Measurements from ENCODE around the gene CNOT1. TPM values are rescaled to one million over a fixed set of nuclear protein-coding genes. Genes with fewer than 3 reads are reported as not detected.
"Not testable (repeated sequence)": the region's sequence is repeated elsewhere in the genome, so short reads cannot be mapped to it uniquely, and the experiment has no call there.

The CNOT1 gene
- total RNA-seq, 1 donor from 2014 or later = 68.3 TPM

DNA sequence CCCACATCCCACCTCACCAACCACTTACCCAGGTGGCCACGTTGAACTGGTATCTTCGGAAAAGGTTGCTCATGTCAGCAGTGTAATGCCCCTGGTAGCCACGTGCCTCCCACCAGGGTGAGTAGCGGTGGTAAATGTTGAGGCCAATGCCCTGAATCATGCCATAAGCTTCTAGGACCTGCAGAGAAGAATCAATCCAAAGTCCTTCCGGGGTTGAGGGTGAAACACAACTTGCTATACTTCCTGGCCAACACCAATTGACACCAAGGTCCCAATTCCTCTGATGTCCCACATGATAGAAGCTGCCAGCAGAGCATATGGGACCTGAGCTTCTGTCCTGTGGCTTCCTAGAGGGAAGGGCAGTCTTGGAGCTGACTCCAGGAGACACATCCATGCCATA, 11.3 kb upstream of the CNOT1 start:
- intact Hi-C loops (cut with DNase I) = no loop called here
- DNase-seq (no peak), ATAC-seq (ENCODE audit: poor library complexity) (no peak)

DNA sequence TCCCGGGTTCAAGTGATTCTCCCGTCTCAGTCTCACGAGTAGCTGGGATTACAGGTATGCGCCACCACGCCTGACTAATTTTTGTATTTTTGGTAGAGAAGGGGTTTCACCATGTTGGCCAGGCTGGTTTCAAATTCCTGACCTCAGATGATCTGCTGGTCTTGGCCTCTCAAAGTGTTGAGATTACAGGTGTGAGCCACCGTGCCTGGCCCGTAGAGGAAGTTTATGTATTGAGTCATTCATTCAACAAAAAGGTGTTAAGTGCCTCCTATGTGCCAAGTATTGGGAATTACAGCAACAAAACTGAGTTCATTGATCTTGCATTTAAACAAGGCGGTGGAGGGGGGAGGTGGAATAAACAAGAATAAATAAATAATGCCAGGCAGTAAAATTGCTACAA, 10.2 kb upstream of the CNOT1 start:
- ATAC-seq (ENCODE audit: poor library complexity) (no peak), DNase-seq (no peak)
- intact Hi-C loops (cut with DNase I) = loop anchor here (10.0 kb wide), 2 partner anchors 125 to 305 kb away; partner anchors contain the start of gene SETD6

DNA sequence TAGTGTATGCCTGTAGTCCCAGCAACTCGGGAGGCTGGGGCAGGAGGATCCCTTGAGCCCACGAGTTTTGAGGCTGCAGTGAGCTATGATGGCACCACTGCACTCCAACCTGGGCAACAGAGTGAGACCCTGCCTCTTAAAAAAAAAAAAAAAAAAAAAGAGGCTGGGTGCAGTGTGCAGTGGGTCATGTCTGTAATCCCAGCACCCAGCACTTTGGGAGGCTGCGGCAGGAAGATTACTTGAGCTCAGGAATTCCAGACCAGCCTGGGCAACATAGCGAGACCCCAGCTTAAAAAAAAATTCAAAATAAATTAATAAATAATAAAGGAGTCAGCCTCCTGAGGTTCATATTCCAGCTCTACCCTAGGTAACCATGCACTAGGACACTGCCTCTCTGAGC, 9.6 kb upstream of the CNOT1 start:
- no peak for ATAC-seq (ENCODE audit: poor library complexity)
- intact Hi-C loops (cut with DNase I) = loop anchor here (10.0 kb wide), 2 partner anchors 124 to 304 kb away; partner anchors contain the start of gene SETD6
- DNase-seq = no peak

DNA sequence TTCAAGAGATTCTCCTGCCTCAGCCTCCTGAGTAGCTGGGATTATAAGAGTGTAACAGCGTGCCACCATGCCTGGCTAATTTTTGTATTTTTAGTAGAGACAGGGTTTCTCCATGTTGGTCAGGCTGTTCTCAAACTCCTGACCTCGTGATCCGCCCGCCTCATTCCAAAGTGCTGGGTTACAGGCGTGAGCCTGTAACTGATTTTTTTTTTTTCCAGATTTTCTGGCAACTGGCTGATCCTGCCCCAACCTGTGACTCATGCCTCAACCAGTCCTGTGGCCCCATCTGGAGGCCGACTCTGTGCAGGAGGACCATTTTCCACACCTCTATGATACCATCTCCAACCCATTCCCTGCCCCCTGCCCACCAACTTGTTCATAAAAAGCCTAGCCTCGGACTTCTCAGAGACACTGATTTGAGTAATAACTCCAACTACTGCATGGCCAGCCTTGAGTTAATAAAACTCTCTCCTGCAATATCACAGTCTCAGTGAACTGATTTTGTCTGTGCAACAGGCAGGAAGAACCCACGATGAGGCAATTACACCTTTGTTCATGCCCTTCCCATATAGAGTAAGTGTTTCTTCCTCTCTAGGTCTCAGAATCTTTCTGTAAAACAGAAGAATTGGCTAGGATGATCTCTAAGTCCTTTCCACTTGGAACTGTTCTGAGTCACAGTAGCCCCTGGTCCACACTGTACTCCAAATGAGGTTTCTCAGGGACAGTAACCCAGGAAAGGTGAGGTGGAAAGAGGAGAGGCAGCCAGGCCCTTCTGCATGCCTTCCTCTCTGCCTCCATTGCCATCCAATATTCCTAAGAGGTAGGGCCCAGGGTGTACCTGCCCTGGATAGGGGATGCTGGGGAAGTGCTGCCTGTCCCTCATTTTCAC, 8.8 kb upstream of the CNOT1 start:
- intact Hi-C loops (cut with DNase I) = loop anchor here (10.0 kb wide), 2 partner anchors 124 to 304 kb away; partner anchors contain the start of gene SETD6
- ATAC-seq (ENCODE audit: poor library complexity) (peak; percentile 93), DNase-seq (peak; percentile 47)

DNA sequence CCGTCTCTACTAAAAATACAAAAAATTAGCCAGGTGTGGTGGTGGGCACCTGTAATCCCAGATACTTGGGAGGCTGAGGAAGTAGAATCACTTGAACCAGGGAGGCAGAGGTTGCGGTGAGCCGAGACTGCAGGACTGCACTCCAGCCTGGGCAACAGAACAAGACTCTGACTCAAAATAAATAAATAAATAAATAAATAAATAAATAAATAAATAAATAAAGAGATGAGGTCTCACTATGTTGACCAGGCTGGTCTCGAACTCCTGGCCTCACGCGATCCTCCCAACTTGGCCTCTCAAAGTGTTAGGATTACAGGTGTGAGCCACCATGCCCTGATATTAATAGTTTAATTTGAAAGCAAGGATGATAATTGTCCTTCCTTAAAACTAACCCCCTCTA, 7.4 kb upstream of the CNOT1 start:
- ATAC-seq (ENCODE audit: poor library complexity); DNase-seq: not testable (repeated sequence)
- intact Hi-C loops (cut with DNase I) = loop anchor here (10.0 kb wide), 2 partner anchors 122 to 302 kb away; partner anchors contain the start of gene SETD6

DNA sequence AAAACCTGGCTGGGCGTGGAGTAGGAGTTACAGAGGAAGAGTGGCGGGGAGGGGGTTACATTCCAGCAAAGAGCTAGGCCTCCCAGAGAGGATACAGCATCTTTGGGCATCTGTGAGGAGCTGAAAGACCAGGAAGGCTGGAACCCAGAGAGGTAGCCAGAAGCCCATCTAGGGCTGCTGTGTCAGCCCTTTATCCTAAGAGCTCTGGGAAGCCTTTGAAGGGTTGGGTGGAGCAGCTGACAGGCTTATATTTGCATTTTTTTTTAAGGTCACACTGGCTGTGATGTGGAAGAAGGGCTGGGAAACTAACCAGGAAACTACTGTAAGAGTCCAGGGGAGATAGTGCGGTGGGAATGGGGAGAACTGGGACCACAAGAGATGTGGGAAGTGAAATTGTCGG, 6.8 kb upstream of the CNOT1 start:
- ATAC-seq (ENCODE audit: poor library complexity) = no peak
- no peak for DNase-seq
- intact Hi-C loops (cut with DNase I) = loop anchor here (10.0 kb wide), 2 partner anchors 122 to 302 kb away; partner anchors contain the start of gene SETD6

DNA sequence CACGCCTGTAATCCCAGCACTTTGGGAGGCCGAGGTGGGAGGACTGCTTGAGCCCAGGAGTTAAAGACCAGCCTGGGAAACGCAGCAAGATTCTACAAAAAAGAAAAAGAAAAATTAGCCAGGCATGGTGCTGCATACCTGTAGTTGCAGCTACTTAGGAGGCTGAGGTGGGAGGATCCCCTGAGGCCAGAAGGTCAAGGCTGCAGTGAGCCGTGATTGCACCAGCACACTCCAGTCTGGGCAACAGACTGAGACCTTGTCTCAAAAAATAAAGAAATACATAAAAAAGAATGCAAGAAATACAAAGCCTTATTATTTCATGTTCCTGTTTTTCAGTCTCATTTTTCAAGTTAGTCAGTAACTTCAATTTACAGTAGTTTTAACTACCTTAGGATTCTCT, 5.9 kb upstream of the CNOT1 start:
- intact Hi-C loops (cut with DNase I) = loop anchor here (10.0 kb wide), 2 partner anchors 121 to 301 kb away; partner anchors contain the start of gene SETD6

DNA sequence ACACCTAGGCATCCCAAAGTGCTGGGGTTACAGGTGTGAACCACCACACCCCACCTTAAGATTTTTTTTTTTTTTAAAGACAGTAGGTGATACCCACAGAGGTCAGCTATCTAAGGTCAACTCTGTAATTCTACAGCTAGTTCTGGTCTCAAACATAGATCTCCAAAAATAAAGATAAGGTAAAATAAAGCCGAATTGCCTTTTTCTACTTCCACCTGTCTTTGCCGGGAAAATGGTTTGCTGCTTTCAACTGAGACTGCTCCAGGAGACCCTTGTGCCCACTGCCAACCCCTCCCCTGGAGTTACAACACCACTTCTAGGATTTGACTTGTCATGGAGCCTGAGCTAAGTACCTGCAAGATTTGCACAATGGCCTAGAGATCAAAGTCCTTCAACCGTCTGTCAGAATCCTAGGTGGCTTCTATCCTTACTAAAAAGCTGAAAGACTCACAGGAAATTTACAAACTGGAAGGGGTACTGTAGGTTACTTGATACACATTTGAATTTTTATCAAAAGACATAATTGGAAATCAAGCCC, 4.7 kb upstream of the CNOT1 start:
- ATAC-seq (ENCODE audit: poor library complexity) = no peak
- DNase-seq = no peak
- intact Hi-C loops (cut with DNase I) = loop anchor here (10.0 kb wide), 2 partner anchors 120 to 300 kb away; partner anchors contain the start of gene SETD6

More for the DNA sequence above, 5.9 kb upstream of the CNOT1 start:
- ATAC-seq (ENCODE audit: poor library complexity) (no peak), DNase-seq (no peak)

DNA sequence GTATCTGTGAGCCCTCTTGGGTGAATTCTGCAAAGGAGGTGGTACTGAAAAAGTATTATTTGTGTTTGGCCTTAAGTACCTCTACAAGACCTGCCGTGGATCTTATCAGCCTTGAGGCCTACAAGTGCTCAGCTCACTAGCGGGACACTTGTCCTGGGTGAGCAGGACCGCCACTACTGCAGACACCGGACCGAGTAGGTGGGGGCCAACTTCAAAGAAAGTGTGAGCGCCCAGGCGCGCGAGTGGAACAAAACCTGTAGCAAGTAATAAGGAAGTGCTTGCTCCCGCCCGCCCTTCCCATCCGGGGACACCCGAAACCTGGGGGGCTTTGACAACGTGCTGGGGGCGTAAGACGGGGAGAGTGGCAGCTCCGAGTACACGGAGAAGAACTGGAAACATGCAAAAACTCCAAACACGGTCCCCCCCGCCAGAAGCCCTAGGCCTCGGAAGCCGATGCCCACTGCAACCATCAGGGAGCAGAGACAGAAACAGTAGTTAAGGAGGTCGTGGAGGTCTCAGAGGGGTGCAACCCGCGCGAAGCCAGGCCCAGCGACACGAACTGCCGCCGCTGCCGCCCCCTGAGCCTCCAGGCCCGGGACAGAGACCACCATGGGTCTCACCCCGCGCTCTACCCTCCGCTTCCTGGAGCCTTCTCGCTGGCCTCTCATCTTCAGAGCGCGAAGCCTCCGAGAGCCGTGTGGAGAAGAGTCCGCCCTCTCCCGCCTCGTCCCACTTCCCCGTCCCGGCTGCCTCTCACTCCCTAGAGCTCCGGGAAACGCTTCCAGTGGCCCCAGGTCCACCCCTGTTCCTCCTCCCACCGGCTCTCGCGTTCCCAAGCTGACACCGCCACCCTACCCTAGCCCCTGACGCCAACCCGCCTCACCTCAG, 537 bp downstream of the CNOT1 start:
- ATAC-seq (ENCODE audit: poor library complexity) (peak; percentile 44), DNase-seq (peak; percentile 72)
- intact Hi-C loops (cut with DNase I) = no loop called here

DNA sequence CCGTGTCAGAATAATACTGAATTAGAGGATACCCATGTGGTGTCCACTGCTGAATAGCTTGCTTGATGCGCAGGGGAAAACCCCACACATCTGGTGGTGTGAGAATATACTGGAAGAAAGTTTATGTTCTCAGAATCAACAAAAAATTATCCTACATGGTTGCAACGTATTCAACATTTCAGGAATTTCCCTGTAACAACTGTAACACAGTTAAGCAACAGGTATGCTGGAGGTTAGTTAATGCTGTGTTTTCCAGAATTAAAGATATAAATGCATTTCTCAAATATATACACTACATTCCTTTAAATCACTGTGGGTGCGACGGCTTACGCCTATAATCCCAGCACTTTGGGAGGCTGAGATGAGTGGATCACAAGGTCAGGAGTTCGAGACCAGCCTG, 5.4 kb downstream of the CNOT1 start:
- DNase-seq = no peak
- no peak for ATAC-seq (ENCODE audit: poor library complexity)
- intact Hi-C loops (cut with DNase I) = no loop called here

DNA sequence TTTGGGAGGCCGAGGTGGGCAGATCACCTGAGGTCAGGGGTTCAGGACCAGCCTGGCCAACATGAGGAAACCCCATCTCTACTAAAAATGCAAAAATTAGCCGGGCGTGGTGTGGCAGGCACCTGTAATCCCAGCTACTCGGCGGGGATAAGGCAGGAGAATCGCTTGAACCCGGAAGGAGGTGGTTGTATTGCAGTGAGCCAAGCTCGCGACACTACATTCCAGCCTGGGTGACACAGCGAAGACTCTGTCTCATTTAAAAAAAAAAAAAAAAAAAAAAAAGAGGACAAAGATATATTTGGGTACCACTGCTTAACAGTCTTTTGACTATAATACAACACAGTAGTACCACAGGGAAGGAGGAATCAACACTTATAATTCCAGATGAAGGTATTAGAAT, 9.2 kb downstream of the CNOT1 start:
- intact Hi-C loops (cut with DNase I) = no loop called here
- no peak for ATAC-seq (ENCODE audit: poor library complexity)

DNA sequence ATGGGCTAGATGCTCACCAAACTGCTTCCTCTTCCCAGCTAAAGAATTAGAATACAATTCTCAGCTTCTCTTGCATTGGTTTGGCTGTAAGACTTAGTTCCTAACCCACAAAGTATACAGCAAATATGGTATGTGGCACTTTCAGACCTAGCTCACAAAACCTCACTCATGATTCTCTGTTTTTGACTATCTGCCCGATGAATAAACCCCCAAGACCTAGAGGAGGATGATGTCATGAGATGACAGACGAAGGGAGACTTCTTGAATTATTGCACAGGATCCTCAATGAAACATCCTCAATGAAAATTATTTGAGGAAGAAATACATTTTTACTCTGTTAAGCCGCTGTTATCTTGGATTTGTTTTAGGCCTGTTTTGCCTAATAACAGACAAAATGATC, 14.3 kb downstream of the CNOT1 start:
- intact Hi-C loops (cut with DNase I) = no loop called here
- no peak for ATAC-seq (ENCODE audit: poor library complexity)
- DNase-seq = no peak

More for the DNA sequence above, 9.2 kb downstream of the CNOT1 start:
- DNase-seq = no peak

DNA sequence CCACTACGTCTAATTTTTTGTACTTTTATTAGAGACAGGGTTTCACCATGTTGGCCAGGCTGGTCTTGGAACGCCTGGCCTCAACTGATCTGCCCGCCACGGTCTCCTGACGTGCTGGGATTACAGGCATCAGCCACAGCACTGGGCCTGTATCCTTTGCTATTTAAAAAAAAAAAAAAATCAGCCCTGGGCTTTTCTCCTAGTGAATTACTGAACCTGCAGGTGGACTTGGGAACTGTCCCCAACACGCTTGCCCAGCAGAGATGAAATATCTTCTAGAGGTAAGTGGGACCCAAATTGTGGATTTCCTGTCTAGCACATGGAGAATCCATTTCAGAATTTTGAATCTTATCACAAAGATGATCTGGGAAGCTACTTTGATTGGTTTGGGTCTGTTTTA, 14.8 kb downstream of the CNOT1 start:
- ATAC-seq (ENCODE audit: poor library complexity) = no peak
- DNase-seq = no peak
- intact Hi-C loops (cut with DNase I) = no loop called here

DNA sequence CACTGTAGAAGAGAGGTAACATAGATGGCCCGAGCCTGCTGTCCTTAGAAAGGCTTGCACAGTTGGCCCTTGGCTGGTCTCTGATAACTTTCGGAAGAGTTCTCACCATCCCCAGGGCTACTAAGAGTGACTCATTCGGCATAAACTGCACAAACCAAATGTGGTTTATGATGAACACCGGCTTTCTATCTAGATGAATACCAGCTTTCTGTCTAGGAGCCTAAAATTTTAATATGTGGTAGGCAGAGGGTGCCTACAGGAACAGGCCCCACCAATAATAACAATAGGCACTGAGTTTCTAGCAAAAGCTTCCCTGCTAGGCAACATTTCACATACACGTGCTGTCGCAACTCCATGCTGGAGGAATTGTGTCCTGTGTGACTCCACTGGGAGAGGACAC, 15.4 kb downstream of the CNOT1 start:
- DNase-seq (no peak), ATAC-seq (ENCODE audit: poor library complexity) (no peak)
- intact Hi-C loops (cut with DNase I) = no loop called here

DNA sequence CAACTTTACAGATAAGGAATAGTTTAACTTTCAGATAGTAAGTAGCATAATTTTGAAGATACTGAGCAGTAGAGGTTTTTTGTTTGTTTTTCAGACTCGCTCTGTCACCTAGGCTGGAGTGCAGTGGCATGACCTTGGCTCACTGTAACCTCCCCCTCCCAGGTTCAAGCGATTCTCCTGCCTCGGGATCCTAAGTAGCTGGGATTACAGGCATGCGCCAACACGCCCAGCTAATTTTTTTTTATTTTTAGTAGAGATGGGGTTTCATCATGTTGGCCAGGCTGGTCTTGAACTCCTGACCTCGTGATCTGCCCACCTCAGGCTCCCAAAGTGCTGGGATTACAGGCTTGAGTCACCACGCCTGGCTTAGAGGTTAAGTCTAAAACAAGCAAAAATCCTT, 16.7 kb downstream of the CNOT1 start:
- ATAC-seq (ENCODE audit: poor library complexity) = peak; percentile 25
- DNase-seq; intact Hi-C loops (cut with DNase I): not testable (repeated sequence)

DNA sequence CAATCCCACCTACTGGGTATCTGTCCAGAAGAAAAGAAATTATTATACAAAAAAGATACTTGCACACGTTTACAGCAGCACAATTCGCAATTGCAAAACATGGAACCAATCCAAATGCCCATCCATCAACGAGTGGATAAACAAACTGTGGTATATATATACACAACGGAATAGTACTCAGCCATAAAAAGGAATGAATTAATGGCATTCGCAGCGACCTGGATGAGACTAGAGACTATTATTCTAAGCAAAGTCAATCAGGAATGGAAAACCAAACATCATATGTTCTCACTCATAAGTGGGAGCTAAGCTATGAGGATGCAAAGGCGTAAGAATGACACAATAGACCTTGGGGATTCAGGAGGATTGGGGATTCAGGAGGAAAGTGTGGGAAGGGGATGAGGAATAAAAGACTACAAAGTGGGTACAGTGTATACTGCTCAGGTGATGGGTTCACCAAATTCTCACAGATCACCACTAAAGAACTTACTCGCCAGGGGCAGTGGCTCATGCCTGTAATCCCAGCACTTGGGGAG, 21.0 kb downstream of the CNOT1 start:
- no peak for ATAC-seq (ENCODE audit: poor library complexity)
- intact Hi-C loops (cut with DNase I) = no loop called here

DNA sequence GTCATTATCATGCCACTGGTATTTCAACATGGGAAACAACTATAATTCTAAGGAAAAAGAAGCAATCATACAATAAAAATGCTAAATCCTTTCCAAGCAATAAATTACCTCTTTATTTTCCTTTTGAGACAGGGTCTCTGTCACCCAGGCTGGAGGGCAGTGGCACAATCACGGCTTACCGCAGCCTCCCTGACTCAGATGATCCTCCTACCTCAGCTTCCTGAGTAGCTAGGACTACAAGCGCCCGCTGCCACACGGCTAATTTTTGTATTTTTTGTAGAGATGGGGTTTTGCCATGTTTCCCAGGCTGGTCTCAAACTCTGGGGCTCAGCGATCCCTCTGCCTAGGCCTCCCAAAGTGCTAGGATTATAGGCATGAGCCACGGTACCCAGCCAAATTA, 24.1 kb downstream of the CNOT1 start:
- ATAC-seq (ENCODE audit: poor library complexity) (no peak), DNase-seq (no peak)
- intact Hi-C loops (cut with DNase I) = no loop called here

More for the DNA sequence above, 21.0 kb downstream of the CNOT1 start:
- DNase-seq = no peak

DNA sequence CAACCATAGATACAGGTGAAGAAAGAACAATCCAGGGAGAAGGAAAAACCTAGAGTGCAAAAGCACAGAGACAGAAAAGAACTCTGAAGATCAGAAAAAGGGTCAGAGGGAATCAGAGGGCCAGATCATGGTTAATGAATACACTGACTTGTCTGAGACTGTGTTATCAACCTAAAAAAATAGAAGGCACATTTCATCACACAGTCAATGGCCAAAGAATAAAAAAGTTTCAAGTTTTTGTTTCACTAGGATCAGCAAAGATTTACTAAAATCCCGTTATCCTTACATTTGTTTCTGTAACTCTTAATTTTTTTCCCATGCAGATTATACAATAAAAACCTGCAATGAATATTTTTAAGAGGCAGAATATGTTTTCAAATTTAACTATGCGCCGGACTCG, 38.5 kb downstream of the CNOT1 start:
- DNase-seq (no peak), ATAC-seq (ENCODE audit: poor library complexity) (no peak)
- intact Hi-C loops (cut with DNase I) = no loop called here

All from Right ventricle myocardium superior (tissue), 1 donor.